AG09309 (cell line): Measurements from ENCODE around the gene MYL5.
"Not testable (repeated sequence)": the region's sequence is repeated elsewhere in the genome, so short reads cannot be mapped to it uniquely, and the experiment has no call there.

Experiments
- DNase-seq: peaks from one replicate; pipeline ENCODE4 v3.0.0-alpha.2; 2010; ENCODE audit warnings: low read depth
- H3K4me3 ChIP-seq: 2 replicates; pipeline ENCODE4 v1.5.1; 2011; ENCODE audit warnings: mild to moderate bottlenecking, low read depth, low read length, moderate library complexity; ENCODE audit not compliant: control insufficient read depth
- CTCF ChIP-seq: IDR thresholded peaks from 2 replicates; pipeline ENCODE4 v1.5.1; 2011; ENCODE audit warnings: mild to moderate bottlenecking, low read depth, low read length, inconsistent platforms; ENCODE audit not compliant: insufficient read depth, control insufficient read depth; ENCODE audit errors: missing control alignments

The MYL5 gene

DNA sequence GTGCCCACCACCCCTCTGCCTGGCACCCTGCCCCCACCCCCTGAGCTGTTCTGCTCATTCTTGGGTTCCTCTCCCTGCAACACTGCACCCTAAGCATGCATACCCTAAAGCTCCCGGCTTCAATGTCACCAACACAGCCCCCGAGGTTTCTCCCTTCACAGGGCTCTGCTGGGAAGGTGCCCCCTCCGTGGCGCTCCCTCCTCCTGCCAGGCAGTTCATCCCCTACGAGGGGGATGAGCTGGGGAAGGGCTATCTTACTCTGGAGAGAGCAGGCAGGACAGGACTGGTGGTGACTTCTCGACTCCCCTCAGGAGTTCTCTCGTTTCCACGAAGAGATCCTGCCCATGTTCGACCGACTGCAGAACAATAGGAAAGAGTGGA lies 6.8 kb upstream of the MYL5 start:
- no peak for DNase-seq
- H3K4me3 ChIP-seq: no peak overlapping the region
- TF ChIP-seq CTCF: no peak

GRCh38 chr4:668219-668618 lies 6.1 kb upstream of the MYL5 start:
- DNase-seq, H3K4me3 ChIP-seq: not testable (repeated sequence)

DNA sequence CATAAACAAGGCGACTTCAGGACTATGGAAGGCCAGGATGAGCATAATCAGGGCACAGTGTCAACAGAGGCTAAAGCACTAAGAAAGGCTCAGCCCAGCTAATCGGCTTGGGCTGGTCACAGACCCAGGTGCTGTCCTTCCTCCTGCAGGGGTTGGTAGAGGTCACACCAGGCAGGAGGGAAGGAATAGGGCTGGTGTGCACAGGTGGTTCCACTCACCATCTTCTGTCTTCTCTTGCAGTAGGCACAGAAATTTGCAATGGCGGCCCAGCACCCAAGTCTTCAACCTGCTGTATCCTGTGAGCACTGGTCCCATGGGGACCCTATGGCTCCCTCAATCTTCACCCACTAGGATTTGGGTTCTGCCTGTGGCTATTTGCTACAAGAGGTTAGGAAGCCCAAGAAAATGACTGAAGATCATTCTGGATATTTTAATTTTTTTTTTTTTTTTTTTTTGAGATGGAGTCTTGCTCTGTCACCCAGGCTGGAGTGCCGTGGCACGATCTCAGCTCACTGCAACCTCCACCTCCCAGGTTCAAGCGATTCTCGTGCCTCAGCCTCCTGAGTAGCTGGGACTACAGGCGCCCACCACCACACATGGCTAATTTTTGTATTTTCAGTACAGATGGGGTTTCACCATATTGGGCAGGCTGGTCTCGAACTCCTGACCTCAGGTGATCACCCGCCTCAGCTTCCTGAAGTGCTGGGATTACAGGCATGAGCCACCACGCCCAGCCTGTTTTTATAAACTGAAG lies 4.4 kb upstream of the MYL5 start:
- H3K4me3 ChIP-seq, DNase-seq: not testable (repeated sequence)

GRCh38 chr4:671769-672168 lies 2.6 kb upstream of the MYL5 start:
- no peak overlapping the region for H3K4me3 ChIP-seq
- TF ChIP-seq CTCF: no peak
- no peak for DNase-seq

DNA sequence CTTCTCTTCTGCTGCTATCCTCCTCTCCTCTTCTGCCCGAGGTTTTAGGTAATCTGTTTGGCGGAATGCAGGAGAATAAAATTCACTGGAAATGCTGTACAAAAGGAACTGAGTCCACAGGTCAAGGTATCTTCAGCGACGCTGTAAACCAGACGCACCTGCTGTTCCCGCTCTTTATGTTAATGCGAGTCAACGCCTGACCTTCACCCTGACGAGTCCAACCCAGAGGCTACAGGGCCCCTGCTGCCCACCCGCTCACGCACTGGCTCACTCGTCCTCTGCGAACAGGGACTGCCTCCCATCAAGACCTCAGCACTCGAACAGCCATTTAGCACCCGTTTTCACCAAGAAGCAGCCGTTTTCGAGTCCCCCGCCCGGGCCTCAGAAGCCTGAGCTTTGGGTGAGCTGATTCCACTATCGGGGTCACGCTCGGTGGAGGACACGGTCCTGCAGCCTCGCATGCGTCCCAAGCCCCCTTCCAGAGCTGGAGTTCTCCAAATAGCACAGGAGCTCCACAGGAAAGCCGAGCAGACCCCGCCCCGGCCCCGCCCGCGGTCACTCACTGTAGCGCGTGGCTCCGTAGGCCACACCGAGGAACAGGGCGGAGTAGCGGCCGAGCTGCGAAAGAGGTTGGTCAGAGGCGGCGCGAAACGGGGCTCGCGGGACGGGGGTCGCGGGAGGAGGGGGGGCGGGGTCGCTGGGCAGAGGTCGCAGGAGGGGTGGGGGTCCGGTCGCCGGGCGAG lies 822 bp upstream of the MYL5 start:
- no peak for TF ChIP-seq CTCF
- DNase-seq: no peak
- peak overlapping the region; percentile 88 for H3K4me3 ChIP-seq

DNA sequence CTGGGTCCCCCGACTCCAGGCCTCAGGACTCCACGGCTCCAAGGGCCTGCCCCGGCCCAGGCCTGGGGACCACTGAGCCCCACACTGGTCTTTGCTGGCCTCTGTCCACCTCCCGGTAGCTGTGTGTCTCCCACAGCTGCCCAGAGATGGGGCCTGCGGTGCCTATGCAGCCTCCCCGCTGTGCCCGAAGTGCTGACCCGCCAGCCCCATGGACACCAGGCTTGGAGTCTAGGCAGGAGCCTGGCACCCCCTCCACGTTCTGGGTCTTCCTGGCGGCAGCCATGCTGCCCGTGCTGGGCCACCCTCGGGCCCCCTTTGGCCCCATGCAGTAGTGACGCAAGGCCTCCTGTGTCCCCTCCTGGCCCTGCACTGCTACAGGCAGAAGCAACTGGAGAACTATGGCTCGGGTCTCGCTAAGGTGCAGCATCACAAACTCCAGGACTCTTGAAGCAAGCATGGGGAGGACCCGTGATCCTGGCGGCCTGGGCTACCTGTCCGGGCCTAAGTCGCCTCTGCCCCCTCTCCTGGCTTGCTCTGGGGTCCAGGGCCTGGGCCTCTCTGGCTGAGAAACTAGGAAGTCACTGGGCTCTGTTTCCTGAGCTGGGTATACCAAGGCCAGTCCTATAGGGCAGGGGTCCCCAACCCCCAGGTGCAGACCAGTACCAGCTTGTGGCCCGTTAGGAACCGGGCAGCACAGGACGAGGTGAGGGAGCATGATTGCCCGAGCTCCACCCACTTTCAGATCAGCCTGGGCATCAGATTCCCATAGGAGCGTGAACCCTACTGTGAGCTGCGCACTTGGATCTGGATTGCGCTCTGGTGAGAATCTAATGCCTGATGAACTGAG lies 917 bp downstream of the MYL5 start:
- TF ChIP-seq CTCF: no peak
- no peak for DNase-seq
- peak overlapping the region; percentile 84 for H3K4me3 ChIP-seq

DNA sequence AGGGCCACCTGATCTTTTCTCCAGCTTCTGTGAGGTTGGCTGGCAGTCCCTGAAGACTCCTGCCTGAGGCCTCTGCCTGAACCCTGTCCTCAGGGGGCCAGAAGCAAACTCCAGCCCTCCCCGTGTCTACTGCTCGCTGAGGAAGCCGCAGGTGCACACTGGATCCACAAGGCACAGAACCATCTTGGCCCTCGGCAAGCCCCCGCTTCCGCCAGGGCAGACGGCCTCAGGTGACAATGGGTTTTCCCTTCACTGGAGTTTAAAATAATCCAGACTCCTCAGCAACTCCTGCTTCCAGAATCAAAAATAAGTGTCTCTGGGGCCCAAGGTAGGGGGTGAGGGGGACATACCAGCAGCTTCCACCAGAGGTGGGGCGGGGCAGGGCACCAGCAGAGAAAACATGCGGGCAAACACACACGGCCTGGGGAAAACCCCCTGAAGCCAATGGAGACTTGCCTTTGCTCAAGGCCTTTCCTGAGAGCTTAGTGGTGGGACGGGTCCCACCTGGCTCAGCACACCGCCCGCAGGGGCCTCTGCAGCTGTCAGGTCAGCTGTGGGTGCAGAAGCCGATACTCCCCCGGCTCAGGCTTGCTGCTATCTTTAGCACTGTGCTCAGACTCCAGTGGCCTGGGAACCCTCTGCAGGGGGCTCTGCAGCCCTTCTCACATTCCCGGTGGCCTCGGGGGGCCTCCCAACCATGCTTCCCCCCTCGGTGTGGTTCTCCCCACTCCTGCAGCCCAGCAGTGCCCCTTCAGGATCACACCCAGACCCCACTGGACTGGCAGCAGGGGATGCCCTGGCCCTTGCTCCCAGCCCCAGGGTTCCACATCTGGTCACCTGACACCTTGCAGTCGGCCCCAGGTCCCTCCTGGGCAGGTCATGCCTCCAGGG lies 1.9 kb downstream of the MYL5 start:
- no peak for DNase-seq
- no peak for TF ChIP-seq CTCF
- H3K4me3 ChIP-seq: no peak overlapping the region
